HepG2 (cell line): Measurements from ENCODE around the gene OSCP1. TPM values are rescaled to one million over a fixed set of nuclear protein-coding genes. Genes with fewer than 3 reads are reported as not detected.

Source experiments
- CBX2 ChIP-seq, 2 experiments: fragments of 200-600 bp in 1 of 2; sonication (generic); formaldehyde crosslinking in 1 of 2; IDR thresholded peaks; 2 replicates each; pipeline versions ENCODE4 v1.7.0 to v1.8.1; 2018 to 2022; ENCODE audit warnings: low read depth in 2 of 2, low read length in 1 of 2, mild to moderate bottlenecking in 1 of 2, missing genetic modification reagents in 1 of 2
- KDM2A ChIP-seq: sonication (generic); formaldehyde crosslinking; IDR thresholded peaks from 2 replicates; pipeline ENCODE4 v1.4.0; 2020; ENCODE audit warnings: low read depth, missing genetic modification reagents, borderline replicate concordance
- MED8 ChIP-seq: sonication (generic); formaldehyde crosslinking; IDR thresholded peaks from 2 replicates; pipeline ENCODE4 v1.8.1; 2023; ENCODE audit warnings: mild to moderate bottlenecking, missing genetic modification reagents; ENCODE audit not compliant: insufficient replicate concordance
- MYNN ChIP-seq: sonication (generic); formaldehyde crosslinking; IDR thresholded peaks from 2 replicates; pipeline ENCODE4 v1.4.0; 2020; ENCODE audit warnings: mild to moderate bottlenecking, low read depth, missing genetic modification reagents
- NBN ChIP-seq: fragments of 450-650 bp; conservative IDR thresholded peaks from 2 replicates; pipeline ENCODE4 v1.6.1; 2017
- NFE2L1 ChIP-seq: sonication (generic); formaldehyde crosslinking; IDR thresholded peaks from 2 replicates; pipeline ENCODE4 v1.4.0; 2020; ENCODE audit warnings: missing genetic modification reagents, mild to moderate bottlenecking, borderline replicate concordance
- SIN3B ChIP-seq: fragments of 150-350 bp; IDR thresholded peaks from 2 replicates; pipeline ENCODE4 v1.6.1; 2014; ENCODE audit warnings: low read length
- SMARCE1 ChIP-seq: fragments of 450-650 bp; IDR thresholded peaks from 2 replicates; pipeline ENCODE4 v1.6.1; 2017; ENCODE audit warnings: borderline replicate concordance
- ZBTB7B ChIP-seq: sonication (generic); formaldehyde crosslinking; IDR thresholded peaks from 2 replicates; pipeline ENCODE4 v1.4.0; 2020; ENCODE audit warnings: missing genetic modification reagents
- ZFP36L1 ChIP-seq: sonication (generic); formaldehyde crosslinking; IDR thresholded peaks from 2 replicates; pipeline ENCODE4 v1.8.0; 2022; ENCODE audit warnings: mild to moderate bottlenecking, missing genetic modification reagents, moderate library complexity
- ZMAT3 ChIP-seq: sonication (generic); formaldehyde crosslinking; conservative IDR thresholded peaks from 2 replicates; pipeline ENCODE4 v1.7.0; 2021; ENCODE audit warnings: missing genetic modification reagents
- ZNF3 ChIP-seq: IDR thresholded peaks from 2 replicates; pipeline ENCODE4 v1.7.0; 2017; ENCODE audit warnings: inconsistent platforms
- ZNF354B ChIP-seq: sonication (generic); formaldehyde crosslinking; IDR thresholded peaks from 2 replicates; pipeline ENCODE4 v1.8.0; 2022; ENCODE audit warnings: mild to moderate bottlenecking, missing genetic modification reagents
- ZNF44 ChIP-seq: sonication (generic); formaldehyde crosslinking; IDR thresholded peaks from 2 replicates; pipeline ENCODE4 v1.5.1; 2020; ENCODE audit warnings: mild to moderate bottlenecking, missing genetic modification reagents
- ZNF660 ChIP-seq: sonication (generic); formaldehyde crosslinking; IDR thresholded peaks from 2 replicates; pipeline ENCODE4 v1.5.1; 2020; ENCODE audit warnings: mild to moderate bottlenecking, low read depth, missing genetic modification reagents, borderline replicate concordance
- ZNF720 ChIP-seq: sonication (generic); formaldehyde crosslinking; IDR thresholded peaks from 2 replicates; pipeline ENCODE4 v1.4.0; 2020; ENCODE audit warnings: missing genetic modification reagents
- ZNF770 ChIP-seq: sonication (generic); formaldehyde crosslinking; IDR thresholded peaks from 2 replicates; pipeline ENCODE4 v1.5.0; 2020; ENCODE audit warnings: mild to moderate bottlenecking, missing genetic modification reagents
- ZNF790 ChIP-seq: sonication (generic); formaldehyde crosslinking; IDR thresholded peaks from 2 replicates; pipeline ENCODE4 v1.8.0; 2022; ENCODE audit warnings: missing genetic modification reagents, mild to moderate bottlenecking, borderline replicate concordance
- polyA plus RNA-seq, 8 experiments: library from polyadenylated mRNA; depleted of rRNA in 3 of 8; stranded (reverse) in 7 of 8; unstranded in 1 of 8; fragments of >200 nt; fragmentation: Illumina TruSeq in 4 of 8; extraction: Trizol in 4 of 8; gene quantifications; 2 replicates each; pipeline versions ENCODE4 v1.2.1 to v1.2.3, GENCODE V29; 2011 to 2016; ENCODE audit warnings: low read depth in 4 of 8, missing spikeins in 1 of 8, mixed read lengths in 1 of 8; ENCODE audit not compliant: insufficient read depth in 1 of 8
- total RNA-seq, 5 experiments: library from RNA; depleted of rRNA; stranded (reverse); fragments of >200 nt; fragmentation: Illumina TruSeq; extraction: Trizol; gene quantifications; 2 replicates each; pipeline ENCODE4 v1.2.3, GENCODE V29; 2016; ENCODE audit warnings: low read depth in 1 of 5
- TF ChIP-seq, protein P1 (sequence below): sonication (generic); formaldehyde crosslinking; IDR thresholded peaks from 2 replicates; pipeline ENCODE4 v1.9.0; 2022; ENCODE audit warnings: missing genetic modification reagents, mild to moderate bottlenecking, borderline replicate concordance

The OSCP1 gene
- total and polyA plus RNA-seq, 2 of the 13 experiments (the other 11 are each of a cell fraction or from before 2014, with no cell fraction given) = 0.60 to 0.84 TPM

- peak; percentile 49; the same call in 1 of the 2 replicates for TF ChIP-seq ZNF770
- no peak for TF ChIP-seq NBN
- no peak for TF ChIP-seq MYNN
- peak; percentile 80; the same call in 1 of the 2 replicates for TF ChIP-seq ZFP36L1
- TF ChIP-seq, protein P1, sequence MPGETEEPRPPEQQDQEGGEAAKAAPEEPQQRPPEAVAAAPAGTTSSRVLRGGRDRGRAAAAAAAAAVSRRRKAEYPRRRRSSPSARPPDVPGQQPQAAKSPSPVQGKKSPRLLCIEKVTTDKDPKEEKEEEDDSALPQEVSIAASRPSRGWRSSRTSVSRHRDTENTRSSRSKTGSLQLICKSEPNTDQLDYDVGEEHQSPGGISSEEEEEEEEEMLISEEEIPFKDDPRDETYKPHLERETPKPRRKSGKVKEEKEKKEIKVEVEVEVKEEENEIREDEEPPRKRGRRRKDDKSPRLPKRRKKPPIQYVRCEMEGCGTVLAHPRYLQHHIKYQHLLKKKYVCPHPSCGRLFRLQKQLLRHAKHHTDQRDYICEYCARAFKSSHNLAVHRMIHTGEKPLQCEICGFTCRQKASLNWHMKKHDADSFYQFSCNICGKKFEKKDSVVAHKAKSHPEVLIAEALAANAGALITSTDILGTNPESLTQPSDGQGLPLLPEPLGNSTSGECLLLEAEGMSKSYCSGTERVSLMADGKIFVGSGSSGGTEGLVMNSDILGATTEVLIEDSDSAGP (CRISPR knock-in tag) = peak; percentile 55; the same call in 1 of the 2 replicates
- TF ChIP-seq NFE2L1 (CRISPR knock-in tag) = no peak
- peak; percentile 91 for TF ChIP-seq ZMAT3 (CRISPR knock-in tag)
- TF ChIP-seq ZBTB7B (CRISPR knock-in tag) = peak; percentile 100
- TF ChIP-seq ZNF3 (CRISPR knock-in tag) = peak; percentile 55; the same call in 1 of the 2 replicates
- peak; percentile 70; the same call in 1 of the 2 replicates for TF ChIP-seq KDM2A (CRISPR knock-in tag)
- TF ChIP-seq ZNF354B (CRISPR knock-in tag) = no peak
- TF ChIP-seq ZNF660 (CRISPR knock-in tag) = no peak
- no peak for TF ChIP-seq CBX2 (IDR thresholded peaks at IDR 0.05; ENCODE audit: low read depth, low read length)
- TF ChIP-seq CBX2 (CRISPR knock-in tag; IDR thresholded peaks at IDR 0.05; ENCODE audit: low read depth) = no peak; the same call in 1 of the 2 replicates
- peak; percentile 82 for TF ChIP-seq MED8 (CRISPR knock-in tag)
- TF ChIP-seq ZNF790 (CRISPR knock-in tag) = no peak
- TF ChIP-seq SIN3B = no peak
- no peak for TF ChIP-seq ZNF720 (CRISPR knock-in tag)
- no peak for TF ChIP-seq SMARCE1
- no peak for TF ChIP-seq ZNF44 (CRISPR knock-in tag)
Measured at GRCh38 chr1:36486439-36487335, 36.4 kb upstream of the OSCP1 start (continued).
